Trophoblast cell (in vitro differentiated cells and primary cell): ENCODE data around the gene TCP11.

Source experiments
- DNase-seq, 2 donors: peaks; one replicate each; pipeline ENCODE4 v3.0.0-alpha.2; 2016
- H2AFZ ChIP-seq: 2 replicates; pipeline ENCODE4 v1.6.1; 2013; ENCODE audit warnings: low read length, moderate library complexity, mild to moderate bottlenecking; ENCODE audit not compliant: insufficient read depth, poor library complexity
- H2AK5ac ChIP-seq: 2 replicates; pipeline ENCODE4 v1.6.1; 2013; ENCODE audit warnings: mild to moderate bottlenecking, low read length
- H2BK120ac ChIP-seq: 2 replicates; pipeline ENCODE4 v1.6.1; 2013; ENCODE audit warnings: low read length, mild to moderate bottlenecking, moderate library complexity; ENCODE audit not compliant: insufficient read depth, poor library complexity
- H2BK12ac ChIP-seq: 2 replicates; pipeline ENCODE4 v1.6.1; 2013; ENCODE audit warnings: mild to moderate bottlenecking, low read length, moderate library complexity
- H2BK5ac ChIP-seq: 2 replicates; pipeline ENCODE4 v1.6.1; 2013; ENCODE audit warnings: low read length, low read depth, moderate library complexity, mild to moderate bottlenecking; ENCODE audit not compliant: poor library complexity
- H3K14ac ChIP-seq: 2 replicates; pipeline ENCODE4 v1.6.1; 2013; ENCODE audit warnings: mild to moderate bottlenecking, low read length
- H3K18ac ChIP-seq: 2 replicates; pipeline ENCODE4 v1.6.1; 2013; ENCODE audit warnings: mild to moderate bottlenecking, low read length
- H3K23ac ChIP-seq: 2 replicates; pipeline ENCODE4 v1.6.1; 2013; ENCODE audit warnings: low read length
- H3K27ac ChIP-seq: 2 replicates; pipeline ENCODE4 v1.5.1; 2013; ENCODE audit warnings: low read depth, mild to moderate bottlenecking, inconsistent platforms, low read length, moderate library complexity
- H3K27me3 ChIP-seq: 2 replicates; pipeline ENCODE4 v1.6.1; 2013; ENCODE audit warnings: inconsistent platforms, mild to moderate bottlenecking, low read length, moderate library complexity; ENCODE audit not compliant: insufficient read depth
- H3K36me3 ChIP-seq, 2 experiments: 1 replicate in 1 of 2; 2 replicates in 1 of 2; pipeline ENCODE4 v1.6.1; 2013; ENCODE audit warnings: low read length in 2 of 2, mild to moderate bottlenecking in 2 of 2, moderate library complexity in 1 of 2; ENCODE audit not compliant: insufficient read depth in 2 of 2, control insufficient read depth in 1 of 2
- H3K4ac ChIP-seq: 2 replicates; pipeline ENCODE4 v1.6.1; 2013; ENCODE audit warnings: low read depth, mild to moderate bottlenecking, low read length, moderate library complexity
- H3K4me1 ChIP-seq, 2 experiments: 1 replicate in 1 of 2; 2 replicates in 1 of 2; pipeline ENCODE4 v1.6.1; 2013; ENCODE audit warnings: low read length in 2 of 2, mild to moderate bottlenecking in 2 of 2, moderate library complexity in 1 of 2; ENCODE audit not compliant: insufficient read depth in 2 of 2, control insufficient read depth in 1 of 2
- H3K4me2 ChIP-seq: 2 replicates; pipeline ENCODE4 v1.6.1; 2013; ENCODE audit warnings: inconsistent platforms, mild to moderate bottlenecking, low read length, moderate library complexity
- H3K4me3 ChIP-seq: 2 replicates; pipeline ENCODE4 v1.5.1; 2013; ENCODE audit warnings: mild to moderate bottlenecking, low read depth, low read length, inconsistent platforms
- H3K79me1 ChIP-seq: one replicate; pipeline ENCODE4 v1.6.1; 2013; ENCODE audit warnings: low read length
- H3K79me2 ChIP-seq: 2 replicates; pipeline ENCODE4 v1.6.1; 2013; ENCODE audit warnings: low read length, mild to moderate bottlenecking; ENCODE audit not compliant: control insufficient read depth, insufficient read depth, poor library complexity
- H3K9ac ChIP-seq: 2 replicates; pipeline ENCODE4 v1.6.1; 2013; ENCODE audit warnings: mild to moderate bottlenecking, low read length
- H3K9me3 ChIP-seq: 2 replicates; pipeline ENCODE4 v1.6.1; 2013; ENCODE audit warnings: low read depth, mild to moderate bottlenecking, control low read depth, inconsistent platforms, low read length; ENCODE audit not compliant: insufficient read depth
- H4K12ac ChIP-seq: 2 replicates; pipeline ENCODE4 v1.6.1; 2013; ENCODE audit warnings: low read depth, mild to moderate bottlenecking, low read length, moderate library complexity
- H4K8ac ChIP-seq: 2 replicates; pipeline ENCODE4 v1.6.1; 2013; ENCODE audit warnings: low read depth, mild to moderate bottlenecking, low read length, moderate library complexity
- H4K91ac ChIP-seq: one replicate; pipeline ENCODE4 v1.6.1; 2013; ENCODE audit warnings: low read depth, mild to moderate bottlenecking, low read length, moderate library complexity
- WGBS: extraction: QIAGEN DNeasy Blood & Tissue Kit; methylation state at CpG from one replicate; pipeline ENCODE4 v1.1.7; 2013; ENCODE audit warnings: missing lambda C conversion rate; ENCODE audit not compliant: insufficient read length, insufficient coverage; ENCODE audit errors: extremely low coverage; 5-methylcytosine and 5-hydroxymethylcytosine counted together

Gene TCP11

GRCh38 chr6:35089216-35089934, 51.8 kb downstream of the TCP11 start:
- Histone ChIP-seq H3K27ac (no peak overlapping the region), H2BK120ac (no peak overlapping the region), H3K27me3 (no peaks in the 10 kb centered on the region), H3K79me1 (no peaks in the 10 kb centered on the region), H4K8ac (no peak overlapping the region), H3K18ac (no peak overlapping the region), H2BK12ac (no peak overlapping the region), H3K4ac (no peak overlapping the region), H3K4me3 (no peak overlapping the region), H3K36me3 (peaks cover 69 to 71% of the 10 kb centered on the region in 2 experiments), H3K9me3 (no peaks in the 10 kb centered on the region), H3K9ac (no peak overlapping the region), H3K4me1 (peaks cover 5 to 7% of the 10 kb centered on the region in 2 experiments), H2BK5ac (no peak overlapping the region), H3K79me2 (no peaks in the 10 kb centered on the region), H2AK5ac (no peak overlapping the region), H4K91ac (no peak overlapping the region), H4K12ac (no peak overlapping the region), H2AFZ (no peak overlapping the region), H3K14ac (no peak overlapping the region), H3K4me2 (no peak overlapping the region), H3K23ac (no peak overlapping the region)
- WGBS, result no CpG with 5 or more reads among the region's 19 CpGs
- no peak for DNase-seq

DNA sequence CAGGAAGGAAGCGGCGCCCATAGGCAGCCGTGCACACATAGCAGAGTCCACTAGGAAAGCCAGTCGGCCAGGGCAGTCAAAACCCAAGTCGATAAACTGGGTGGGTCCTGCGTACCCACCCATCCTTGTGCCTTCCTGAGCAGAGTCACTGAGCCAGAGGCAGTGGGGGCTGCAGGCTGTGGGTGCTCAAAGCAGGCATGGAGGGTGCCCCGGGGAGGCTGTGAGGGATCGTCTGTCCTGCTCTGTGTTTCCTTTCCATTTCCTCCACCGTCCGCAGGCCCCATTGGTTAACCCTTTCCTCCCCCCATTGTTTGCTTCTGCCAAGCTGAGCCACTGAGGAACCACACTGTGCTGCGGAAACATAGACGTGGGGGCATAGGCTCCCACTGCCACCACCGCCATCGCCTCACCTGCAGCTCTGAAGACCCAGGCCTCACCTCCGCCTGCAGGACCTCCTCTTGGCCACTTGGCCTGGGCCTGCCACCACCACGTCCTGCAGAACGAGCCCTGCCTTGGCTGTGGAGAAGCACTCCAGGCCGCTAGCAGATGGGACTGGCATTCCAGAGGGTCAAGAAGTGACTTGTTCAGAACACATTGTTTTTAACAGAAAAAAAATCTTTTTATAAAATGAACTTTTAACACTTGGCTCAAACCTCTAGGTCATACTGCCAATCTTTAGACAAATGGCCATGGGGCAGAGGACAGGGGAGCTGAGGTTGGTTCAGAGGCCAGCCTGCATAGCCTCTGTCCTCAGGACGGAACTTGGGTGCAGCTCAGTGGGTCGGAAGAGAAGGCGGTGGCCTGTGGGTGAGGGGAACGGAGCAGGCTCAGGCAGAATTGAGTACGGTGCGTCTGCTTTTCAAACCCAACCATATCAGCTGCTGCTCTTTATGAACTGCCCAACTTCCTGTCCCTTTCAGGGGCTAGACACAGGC, 52.6 kb downstream of the TCP11 start:
- H2AK5ac ChIP-seq, result no peak overlapping the region
- H3K18ac ChIP-seq, result no peak overlapping the region
- H3K79me2 ChIP-seq, result no peaks in the 10 kb centered on the region
- H3K36me3 ChIP-seq, result peaks cover 78 to 80% of the 10 kb centered on the region in 2 experiments
- no peaks in the 10 kb centered on the region for H3K79me1 ChIP-seq
- no peaks in the 10 kb centered on the region for H3K27me3 ChIP-seq
- no peak overlapping the region for H2BK12ac ChIP-seq
- no peak for DNase-seq
- no peak overlapping the region for H4K8ac ChIP-seq
- H2BK120ac ChIP-seq, result no peak overlapping the region
- H3K14ac ChIP-seq, result no peak overlapping the region
- no peak overlapping the region for H3K23ac ChIP-seq
- no peak overlapping the region for H3K4me3 ChIP-seq
- no peak overlapping the region for H3K4ac ChIP-seq
- no peak overlapping the region for H4K12ac ChIP-seq
- H2BK5ac ChIP-seq, result no peak overlapping the region
- no peak overlapping the region for H3K9ac ChIP-seq
- H3K9me3 ChIP-seq, result peaks cover 1% of the 10 kb centered on the region
- no peak overlapping the region for H3K4me2 ChIP-seq
- peaks cover 2 to 4% of the 10 kb centered on the region in 2 experiments for H3K4me1 ChIP-seq
- no peak overlapping the region for H4K91ac ChIP-seq
- WGBS, result no CpG with 5 or more reads among the region's 24 CpGs
- no peak overlapping the region for H3K27ac ChIP-seq
- no peak overlapping the region for H2AFZ ChIP-seq

DNA sequence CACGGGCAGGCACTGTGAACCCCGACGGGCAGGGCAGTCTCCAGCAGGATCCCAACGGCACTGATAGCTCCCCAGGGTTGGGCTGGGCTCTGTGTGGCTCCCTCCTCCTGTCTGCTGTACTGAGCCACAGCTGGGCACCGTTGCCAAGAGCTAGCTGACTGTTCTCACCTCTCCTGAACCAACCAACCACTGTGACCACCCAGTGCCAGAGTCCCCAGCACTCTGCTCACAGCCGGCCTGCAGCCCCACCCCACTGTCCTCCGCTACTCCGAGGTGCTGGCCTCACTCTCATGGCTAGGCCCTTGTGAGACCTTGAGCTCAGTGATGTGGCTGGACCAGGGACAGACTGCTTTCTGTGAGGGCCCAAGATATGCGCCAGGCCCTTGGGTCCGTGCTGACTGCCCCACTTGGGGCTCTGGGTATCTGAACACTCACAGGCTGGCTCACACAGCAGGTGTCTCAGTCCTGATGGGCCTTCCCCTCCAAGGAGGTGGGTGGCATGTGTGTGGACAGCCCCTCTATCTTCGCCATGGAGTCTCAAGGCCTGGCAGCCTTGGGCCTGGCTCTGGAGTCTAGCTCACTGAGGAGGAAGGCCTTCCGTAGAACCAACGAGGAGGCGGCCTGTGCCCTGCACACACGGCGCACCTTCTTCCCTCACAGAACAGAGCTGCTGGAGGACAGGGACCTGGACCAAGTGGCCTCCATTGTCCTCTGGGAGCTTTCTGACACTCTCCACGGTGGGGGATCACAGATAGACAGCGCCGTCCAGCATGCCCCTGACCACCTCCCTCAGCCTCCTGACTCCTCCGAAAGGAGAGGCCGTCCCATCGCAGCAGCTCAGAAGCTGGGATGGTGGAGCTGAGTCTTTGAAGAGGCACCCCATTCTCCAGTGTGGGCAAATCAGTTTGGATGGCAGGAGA, 53.5 kb downstream of the TCP11 start:
- no peak overlapping the region for H3K4me3 ChIP-seq
- no peak overlapping the region for H2BK5ac ChIP-seq
- H4K91ac ChIP-seq, result no peak overlapping the region
- WGBS, result no CpG with 5 or more reads among the region's 22 CpGs
- no peak overlapping the region for H3K4me2 ChIP-seq
- H3K9me3 ChIP-seq, result peaks cover 2% of the 10 kb centered on the region
- H4K12ac ChIP-seq, result no peak overlapping the region
- no peaks in the 10 kb centered on the region for H3K27me3 ChIP-seq
- no peak overlapping the region for H3K18ac ChIP-seq
- no peak overlapping the region for H2AK5ac ChIP-seq
- H3K23ac ChIP-seq, result no peak overlapping the region
- no peak overlapping the region for H3K9ac ChIP-seq
- no peaks in the 10 kb centered on the region for H3K79me2 ChIP-seq
- peaks cover 0 to 4% of the 10 kb centered on the region in 2 experiments for H3K4me1 ChIP-seq
- no peaks in the 10 kb centered on the region for H3K79me1 ChIP-seq
- H2BK12ac ChIP-seq, result no peak overlapping the region
- DNase-seq, result no peak
- no peak overlapping the region for H3K14ac ChIP-seq
- H3K4ac ChIP-seq, result no peak overlapping the region
- H3K36me3 ChIP-seq, result peaks cover 87 to 89% of the 10 kb centered on the region in 2 experiments
- H2AFZ ChIP-seq, result no peak overlapping the region
- no peak overlapping the region for H3K27ac ChIP-seq
- no peak overlapping the region for H2BK120ac ChIP-seq
- no peak overlapping the region for H4K8ac ChIP-seq
